GM23338 (cell line): ENCODE results near the gene TMEM135. TPM values are rescaled to one million over a fixed set of nuclear protein-coding genes. Genes with fewer than 3 reads are reported as not detected.

Experiments used
- ATAC-seq: fragments of 200-7000 bp; cut with Tn5 transposase; 3 replicates; pipeline ENCODE4 v1.9.1; 2020
- DNase-seq: peaks from one replicate; pipeline ENCODE4 v3.0.0-alpha.2; 2015; ENCODE audit warnings: low spot score
- H2AFZ ChIP-seq: fragments of 200-600 bp; sonication (generic); 2 replicates; pipeline ENCODE4 v1.8.0; 2016; ENCODE audit warnings: antibody characterized with exemption, mild to moderate bottlenecking, moderate library complexity
- H3F3A ChIP-seq: fragments of 200-600 bp; sonication (generic); replicated peaks from 2 replicates; pipeline ENCODE4 v1.8.0; 2017; ENCODE audit warnings: antibody characterized with exemption, mixed run types, low read depth
- H3K27ac ChIP-seq: fragments of 200-600 bp; sonication (generic); 2 replicates; pipeline ENCODE4 v1.6.1; 2016; ENCODE audit warnings: low read depth
- H3K27me3 ChIP-seq: fragments of 200-600 bp; sonication (generic); 2 replicates; pipeline ENCODE4 v1.8.0; 2016; ENCODE audit warnings: mild to moderate bottlenecking, mixed run types, moderate library complexity; ENCODE audit not compliant: insufficient read depth
- H3K36me3 ChIP-seq: fragments of 200-600 bp; sonication (generic); 2 replicates; pipeline ENCODE4 v1.8.0; 2016; ENCODE audit warnings: mild to moderate bottlenecking; ENCODE audit not compliant: insufficient read depth
- H3K4me1 ChIP-seq: fragments of 200-600 bp; sonication (generic); 2 replicates; pipeline ENCODE4 v1.8.0; 2016; ENCODE audit warnings: mild to moderate bottlenecking, moderate library complexity; ENCODE audit not compliant: insufficient read depth
- H3K4me2 ChIP-seq: fragments of 200-600 bp; sonication (generic); 2 replicates; pipeline ENCODE4 v1.7.1; 2017; ENCODE audit warnings: mixed run types
- H3K4me3 ChIP-seq: fragments of 200-600 bp; sonication (generic); 2 replicates; pipeline ENCODE4 v1.6.1; 2016; ENCODE audit warnings: mixed run types
- H3K79me2 ChIP-seq: fragments of 200-600 bp; sonication (generic); replicated peaks from 2 replicates; pipeline ENCODE4 v1.8.0; 2017; ENCODE audit warnings: mild to moderate bottlenecking; ENCODE audit not compliant: insufficient read depth
- H3K9me2 ChIP-seq: fragments of 200-600 bp; sonication (generic); 2 replicates; pipeline ENCODE4 v1.8.0; 2017; ENCODE audit not compliant: insufficient read depth
- H4K20me1 ChIP-seq: fragments of 200-600 bp; sonication (generic); replicated peaks from 2 replicates; pipeline ENCODE4 v1.8.0; 2017; ENCODE audit warnings: mild to moderate bottlenecking; ENCODE audit not compliant: insufficient read depth
- H3K27ac Mint-ChIP-seq: 2 replicates; pipeline ENCODE4 v1.8.0; 2020; ENCODE audit warnings: inconsistent platforms, mild to moderate bottlenecking, moderate library complexity, mixed read lengths
- H3K27me3 Mint-ChIP-seq: 3 replicates; pipeline ENCODE4 v1.8.0; 2022; ENCODE audit warnings: low read depth, mild to moderate bottlenecking, moderate library complexity, mixed read lengths, inconsistent platforms; ENCODE audit not compliant: insufficient read depth, poor library complexity
- H3K36me3 Mint-ChIP-seq: 3 replicates; pipeline ENCODE4 v1.8.0; 2021; ENCODE audit warnings: low read depth, mild to moderate bottlenecking, inconsistent platforms, moderate library complexity, mixed read lengths
- H3K4me1 Mint-ChIP-seq: 3 replicates; pipeline ENCODE4 v1.8.0; 2020; ENCODE audit warnings: mild to moderate bottlenecking, inconsistent platforms, mixed read lengths
- H3K4me3 Mint-ChIP-seq: 3 replicates; pipeline ENCODE4 v1.8.0; 2021; ENCODE audit warnings: moderate library complexity, mild to moderate bottlenecking, inconsistent platforms, mixed read lengths
- H3K9me3 Mint-ChIP-seq: 3 replicates; pipeline ENCODE4 v1.8.0; 2020; ENCODE audit warnings: moderate library complexity, mild to moderate bottlenecking, inconsistent platforms, mixed read lengths
- CREB1 ChIP-seq: fragments of 250-450 bp; sonication (Bioruptor Pico); IDR thresholded peaks from 2 replicates; pipeline ENCODE4 v1.5.0; 2020; ENCODE audit warnings: low read depth, mild to moderate bottlenecking, moderate library complexity
- ETS1 ChIP-seq: IDR thresholded peaks from 2 replicates; pipeline ENCODE4 v1.6.1; 2016; ENCODE audit warnings: antibody characterized with exemption
- EZH2 ChIP-seq: fragments of 200-600 bp; sonication (generic); IDR thresholded peaks from one replicate; pipeline ENCODE4 v1.8.0; 2017; ENCODE audit warnings: antibody characterized with exemption, mild to moderate bottlenecking, low read depth; ENCODE audit not compliant: unreplicated experiment
- JUNB ChIP-seq: IDR thresholded peaks from one replicate; pipeline ENCODE4 v1.6.1; 2016; ENCODE audit warnings: antibody characterized with exemption; ENCODE audit not compliant: unreplicated experiment
- NANOG ChIP-seq: IDR thresholded peaks from 2 replicates; pipeline ENCODE4 v1.6.1; 2016; ENCODE audit warnings: antibody characterized with exemption, borderline replicate concordance
- POLR2AphosphoS5 ChIP-seq: IDR thresholded peaks from 2 replicates; pipeline ENCODE4 v1.6.1; 2016; ENCODE audit warnings: antibody characterized with exemption, low read depth
- STAT1 ChIP-seq: IDR thresholded peaks from one replicate; pipeline ENCODE4 v1.6.1; 2016; ENCODE audit warnings: antibody characterized with exemption; ENCODE audit not compliant: unreplicated experiment
- ZNF331 ChIP-seq: fragments of 250-450 bp; sonication (Bioruptor Pico); IDR thresholded peaks from 2 replicates; pipeline ENCODE4 v1.5.0; 2020; ENCODE audit warnings: low read depth, mild to moderate bottlenecking, moderate library complexity
- ZNF462 ChIP-seq: fragments of 250-450 bp; sonication (Bioruptor Pico); IDR thresholded peaks from 2 replicates; pipeline ENCODE4 v1.5.0; 2020; ENCODE audit warnings: mild to moderate bottlenecking, moderate library complexity
- polyA plus RNA-seq: library from polyadenylated mRNA; unstranded; fragments of >200 nt; fragmentation: Nextera tagmentation; extraction: Ambion mirVana; gene quantifications from 2 replicates; pipeline ENCODE4 v1.2.1, GENCODE V29; 2016
- total RNA-seq: library from RNA; depleted of rRNA; stranded (reverse); fragments of >200 nt; shearing (Covaris generic); gene quantifications from 2 replicates; pipeline ENCODE4 v1.2.3, GENCODE V29; 2014

TMEM135 gene
- total and polyA plus RNA-seq, 2 experiments from 2014 or later, result 23.4 to 49.9 TPM

GRCh38 chr11:87323899-87324298 is 286.2 kb downstream of the TMEM135 start:
- DNase-seq, result no peak
- Mint-ChIP-seq H3K9me3 (no peaks in the 10 kb centered on the region), H3K36me3 (no peaks in the 10 kb centered on the region; the same call in 2 of the 3 replicates), H3K4me3 (no peak overlapping the region), H3K27ac (no peak overlapping the region; the same call in 1 of the 2 replicates), H3K4me1 (no peaks in the 10 kb centered on the region), H3K27me3 (peaks cover 1% of the 10 kb centered on the region)
- Histone ChIP-seq H3F3A (no peaks in the 10 kb centered on the region), H3K4me3 (no peak overlapping the region), H2AFZ (no peak overlapping the region), H3K4me1 (no peaks in the 10 kb centered on the region), H3K9me2 (no peaks in the 10 kb centered on the region), H3K27me3 (no peaks in the 10 kb centered on the region), H4K20me1 (no peaks in the 10 kb centered on the region; the same call in 1 of the 2 replicates), H3K79me2 (no peaks in the 10 kb centered on the region), H3K27ac (no peak overlapping the region), H3K4me2 (no peak overlapping the region), H3K36me3 (no peaks in the 10 kb centered on the region; the same call in 1 of the 2 replicates)
- TF ChIP-seq JUNB, result no peak
- TF ChIP-seq NANOG, result no peak
- TF ChIP-seq EZH2, result no peak
- no peak for TF ChIP-seq ETS1
- TF ChIP-seq CREB1 (CRISPR knock-in tag), result no peak
- no peak for TF ChIP-seq POLR2AphosphoS5
- ATAC-seq, result no peak

GRCh38 chr11:87324817-87325489 is 287.2 kb downstream of the TMEM135 start:
- Histone ChIP-seq H3K36me3 (no peaks in the 10 kb centered on the region; the same call in 1 of the 2 replicates), H3F3A (no peaks in the 10 kb centered on the region), H3K79me2 (no peaks in the 10 kb centered on the region), H3K4me3 (no peak overlapping the region), H3K9me2 (no peaks in the 10 kb centered on the region), H3K27me3 (no peaks in the 10 kb centered on the region), H2AFZ (no peak overlapping the region), H3K4me2 (no peak overlapping the region), H3K4me1 (no peaks in the 10 kb centered on the region), H4K20me1 (no peaks in the 10 kb centered on the region; the same call in 1 of the 2 replicates), H3K27ac (no peak overlapping the region)
- Mint-ChIP-seq H3K4me1 (no peaks in the 10 kb centered on the region), H3K36me3 (no peaks in the 10 kb centered on the region; the same call in 2 of the 3 replicates), H3K4me3 (no peak overlapping the region), H3K9me3 (no peaks in the 10 kb centered on the region), H3K27me3 (peaks cover 1% of the 10 kb centered on the region), H3K27ac (no peak overlapping the region)
- DNase-seq, result no peak
- no peak for ATAC-seq
- no peak for TF ChIP-seq POLR2AphosphoS5
- no peak for TF ChIP-seq CREB1 (CRISPR knock-in tag)
- TF ChIP-seq ETS1, result no peak
- TF ChIP-seq ZNF331 (CRISPR knock-in tag), result no peak
- no peak for TF ChIP-seq STAT1
- no peak for TF ChIP-seq ZNF462 (CRISPR knock-in tag)
